B cell (primary cell): ENCODE measurements around the gene HDAC9.

Source experiments
- CTCF ChIP-seq: fragments of 200-600 bp; IDR thresholded peaks from one replicate; pipeline ENCODE4 v1.8.0; 2022; ENCODE audit warnings: antibody characterized with exemption, mild to moderate bottlenecking
- EZH2 ChIP-seq: IDR thresholded peaks from 2 replicates; pipeline ENCODE4 v1.6.1; 2012; ENCODE audit warnings: borderline replicate concordance, low read depth, mild to moderate bottlenecking, moderate library complexity, low read length; ENCODE audit not compliant: insufficient read depth, poor library complexity, severe bottlenecking

GRCh38 chr7:18553605-18554003, 58.1 kb downstream of the HDAC9 start:
- no peak for TF ChIP-seq CTCF
- TF ChIP-seq EZH2 = no peak
